Ureter (tissue), 1 donor: ENCODE data around the gene SPATA25. TPM values are rescaled to one million over a fixed set of nuclear protein-coding genes. Genes with fewer than 3 reads are reported as not detected.

Experiments used
- total RNA-seq: library from RNA; stranded (reverse); gene quantifications from one replicate; pipeline ENCODE4 v1.2.4, GENCODE V29; 2023
- donor health status: DM: yes; HTN: yes; CAD: no.

SPATA25 gene
- total RNA-seq, 1 donor from 2014 or later: 8.6 TPM

Other genes starting within 250 kb of the SPATA25 start
- gene WFDC11, start 217.4 kb downstream of the SPATA25 start, total RNA-seq: not detected
- 0.55 TPM for gene WFDC13, start 185.6 kb downstream of the SPATA25 start, total RNA-seq
- 1.9 TPM for gene WFDC10B, start 182.6 kb downstream of the SPATA25 start, total RNA-seq
- not detected for gene SPINT4, start 165.3 kb downstream of the SPATA25 start, total RNA-seq
- gene WFDC3, start 95.7 kb downstream of the SPATA25 start, total RNA-seq: 3.0 TPM
- 24.5 TPM for gene DNTTIP1, start 95.7 kb downstream of the SPATA25 start, total RNA-seq
- 1.1 TPM for gene UBE2C, start 75.0 kb downstream of the SPATA25 start, total RNA-seq
- 0.57 TPM for gene TNNC2, start 60.3 kb downstream of the SPATA25 start, total RNA-seq
- 31.4 TPM for gene SNX21, start 53.8 kb downstream of the SPATA25 start, total RNA-seq
- gene ACOT8, start 30.2 kb downstream of the SPATA25 start, total RNA-seq: 21.0 TPM
- 4.1 TPM for gene ZSWIM3, start 30.0 kb downstream of the SPATA25 start, total RNA-seq
- gene ZSWIM1, start 6.4 kb downstream of the SPATA25 start, total RNA-seq: 14.4 TPM
- 17.9 TPM for gene NEURL2, start 3.6 kb upstream of the SPATA25 start, total RNA-seq
- 98.0 TPM for gene CTSA, start 3.7 kb upstream of the SPATA25 start, total RNA-seq
- 101 TPM for gene PLTP, start 24.5 kb upstream of the SPATA25 start, total RNA-seq
- gene PCIF1, start 47.1 kb upstream of the SPATA25 start, total RNA-seq: 37.5 TPM
- gene ZNF335, start 84.6 kb upstream of the SPATA25 start, total RNA-seq: 23.9 TPM
- gene MMP9, start 121.3 kb upstream of the SPATA25 start, total RNA-seq: 1.4 TPM
- not detected for gene SLC12A5, start 141.6 kb upstream of the SPATA25 start, total RNA-seq
- gene NCOA5, start 202.3 kb upstream of the SPATA25 start, total RNA-seq: 30.0 TPM
- 29.0 TPM for gene CD40, start 230.7 kb upstream of the SPATA25 start, total RNA-seq